HG03521 (cell line): ENCODE results near the gene TFPT.

Experiments
- ATAC-seq: cut with Tn5 transposase; IDR thresholded peaks from one replicate; pipeline ENCODE4 v1.9.1; 2021; ENCODE audit warnings: mild to moderate bottlenecking, moderate library complexity; ENCODE audit not compliant: unreplicated experiment

The TFPT gene

DNA sequence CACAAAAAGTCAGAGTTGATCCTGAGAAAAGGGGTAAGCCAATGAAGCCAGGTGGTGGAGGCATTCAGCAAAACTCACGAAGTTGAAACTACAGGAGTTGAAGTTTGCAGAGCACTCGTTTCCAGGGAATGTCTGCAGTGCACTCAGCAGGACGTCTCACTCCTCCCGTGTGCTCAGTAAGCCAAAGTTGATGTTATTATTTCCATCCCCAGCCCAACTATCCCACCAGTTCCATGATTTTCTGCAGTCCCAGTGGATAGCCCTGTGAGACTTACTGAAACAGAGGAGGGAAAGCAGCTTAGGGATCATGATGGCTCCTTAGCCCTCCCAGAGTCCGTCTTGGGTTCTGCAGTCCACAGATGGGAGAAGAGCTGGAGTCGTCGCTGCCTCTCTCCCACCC is 34.4 kb downstream of the TFPT start, which contains the start of gene TARM1:
Gene TARM1 (minus strand): TSS at position 334 of the 400 bp plus-strand sequence. CDS start 25 bp downstream, at position 309.
- ATAC-seq: no peak

DNA sequence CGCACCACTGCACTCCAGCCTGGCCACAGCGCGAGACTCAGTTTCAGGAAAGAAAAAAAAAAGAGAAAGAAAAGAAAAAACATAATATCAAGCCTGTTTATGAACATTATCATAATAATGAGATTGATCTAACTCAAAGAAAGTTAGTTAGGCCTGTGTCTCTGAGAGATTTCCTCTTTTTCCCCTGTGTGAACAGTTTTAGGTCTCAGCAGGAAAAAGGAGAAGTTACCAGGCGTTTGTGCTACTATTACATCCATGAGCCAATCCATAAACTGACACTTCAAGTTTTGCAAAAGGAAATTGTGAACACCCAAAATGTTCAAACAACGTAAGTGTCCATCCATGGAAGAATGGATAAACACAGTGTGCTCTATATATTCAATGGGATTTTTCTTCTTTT is 38.1 kb downstream of the TFPT start:
- no peak for ATAC-seq

DNA sequence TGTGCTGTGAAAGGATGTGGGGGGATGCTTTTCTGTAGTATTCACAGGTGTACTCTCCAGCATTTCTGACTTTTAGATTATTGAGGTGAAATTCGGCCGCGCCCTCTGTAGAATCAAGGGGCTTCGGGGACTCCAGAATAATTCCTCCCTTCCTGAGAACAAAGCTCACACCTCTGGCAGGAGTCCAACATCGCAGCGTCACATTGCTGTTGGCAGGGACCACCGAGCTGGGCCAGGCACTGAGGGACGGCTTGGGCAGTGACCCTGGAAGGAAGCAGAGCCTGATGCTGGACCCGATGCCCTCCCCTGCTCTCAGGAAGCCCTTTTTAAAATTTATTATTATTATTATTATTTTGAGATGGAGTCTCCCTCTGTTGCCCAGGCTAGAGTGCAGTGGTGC is 40.6 kb downstream of the TFPT start:
- ATAC-seq: no peak

DNA sequence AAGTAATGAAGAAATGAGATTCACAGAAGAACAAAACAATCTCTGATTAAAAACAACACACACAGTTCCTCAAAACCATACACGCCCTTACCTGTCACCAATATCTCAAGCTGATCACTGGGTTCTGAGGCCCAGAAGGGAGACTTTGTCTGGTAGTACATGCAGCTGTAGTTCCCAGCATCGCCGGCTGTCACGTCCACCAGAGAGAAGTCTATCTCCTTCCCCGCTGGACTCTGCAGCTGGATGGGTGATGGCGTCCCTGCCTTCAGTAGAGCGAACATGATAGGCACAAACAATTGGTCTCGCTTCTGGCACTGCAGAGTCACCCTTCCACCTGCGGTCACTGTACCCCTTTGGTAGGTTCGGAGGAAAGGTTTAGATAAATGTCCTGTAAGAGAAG is 41.6 kb downstream of the TFPT start:
- no peak for ATAC-seq

DNA sequence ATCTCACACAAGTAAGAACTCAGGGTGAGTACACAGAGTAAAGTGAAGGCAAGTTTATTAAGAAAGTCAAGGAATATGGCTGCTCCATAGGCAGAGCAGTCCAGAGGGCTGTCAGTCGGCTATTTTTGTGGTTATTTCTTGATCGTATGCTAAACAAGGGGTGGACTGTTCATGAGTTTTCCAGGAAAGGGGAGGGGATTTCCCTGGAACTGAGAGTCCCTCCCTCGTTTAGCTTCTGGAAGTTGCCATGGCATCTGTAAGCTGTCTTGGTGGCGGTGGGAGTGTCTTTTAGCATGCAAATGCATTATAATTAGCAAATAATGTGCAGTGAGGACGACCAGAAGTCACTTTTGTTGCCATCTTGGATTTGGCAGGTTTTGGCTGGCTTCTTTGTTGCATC is 46.0 kb downstream of the TFPT start:
- ATAC-seq: no peak

DNA sequence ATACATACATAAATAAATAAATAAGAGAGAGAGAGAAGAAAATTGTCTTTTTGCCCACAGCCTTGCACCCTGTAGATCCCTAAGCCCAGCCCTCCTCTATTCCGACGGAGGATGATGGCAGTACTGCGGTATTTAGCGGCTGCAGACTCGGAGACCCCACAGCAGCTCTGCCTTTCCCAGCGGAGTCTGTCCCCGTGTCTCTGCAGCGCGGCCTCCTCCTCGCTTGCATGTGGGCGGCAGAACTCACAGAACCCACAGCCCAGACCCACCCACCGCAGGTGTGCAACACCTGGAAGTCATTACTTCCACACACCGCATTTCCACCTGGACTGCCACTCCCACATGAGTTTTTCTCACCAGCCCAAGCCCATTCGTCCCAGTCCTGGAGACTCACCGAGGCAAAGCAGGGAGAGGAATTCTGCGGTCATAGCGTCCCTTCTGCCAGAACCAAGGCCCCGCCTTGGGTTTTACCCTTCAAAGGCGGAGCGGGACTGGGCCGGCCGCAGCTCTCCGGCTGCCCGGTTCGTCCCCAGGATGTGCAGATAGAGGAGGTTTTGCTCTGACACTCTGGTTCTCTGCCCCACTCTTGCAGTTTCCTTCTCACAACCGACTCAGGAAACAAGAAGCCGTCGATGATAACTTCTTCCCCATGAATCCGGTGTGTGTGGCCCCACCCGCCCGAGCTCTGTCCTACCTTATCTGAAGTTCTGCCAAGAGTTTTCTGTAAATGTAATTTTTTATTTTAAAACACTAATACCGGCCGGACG is 51.9 kb downstream of the TFPT start, which contains the start of gene VSTM1:
Gene VSTM1 (minus strand): TSS at position 548 of the 767 bp plus-strand sequence. CDS start 120 bp downstream, at position 428.
- ATAC-seq: no peak

DNA sequence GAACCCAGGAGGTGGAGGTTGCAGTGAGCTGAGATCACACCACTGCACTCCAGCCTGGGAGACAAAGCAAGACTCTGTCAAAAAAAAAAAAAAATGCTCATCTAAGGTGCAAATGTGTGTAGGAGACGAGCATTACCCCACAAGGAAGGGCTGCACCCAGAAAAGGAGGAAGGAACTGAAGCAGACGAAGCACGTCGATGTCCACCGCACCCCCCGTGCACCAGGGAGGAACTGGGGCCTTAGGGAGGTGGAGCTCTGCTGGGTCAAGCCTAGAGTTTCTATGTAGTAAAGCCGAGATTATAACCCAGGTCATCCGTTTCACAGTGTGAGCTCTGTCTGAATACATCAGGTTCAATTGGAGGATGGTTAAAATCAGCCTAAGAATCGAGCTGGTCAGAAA is 52.8 kb downstream of the TFPT start:
- no peak for ATAC-seq
